ENCODE measurements around the gene TBC1D22A. TPM values are rescaled to one million over a fixed set of nuclear protein-coding genes. Genes with fewer than 3 reads are reported as not detected.
A peak's percentile ranks its signal among the peaks of the same experiment; 100 is the strongest.

TBC1D22A gene
- total and polyA plus RNA-seq, 2 donors: 11.8 to 25.7 TPM

DNA sequence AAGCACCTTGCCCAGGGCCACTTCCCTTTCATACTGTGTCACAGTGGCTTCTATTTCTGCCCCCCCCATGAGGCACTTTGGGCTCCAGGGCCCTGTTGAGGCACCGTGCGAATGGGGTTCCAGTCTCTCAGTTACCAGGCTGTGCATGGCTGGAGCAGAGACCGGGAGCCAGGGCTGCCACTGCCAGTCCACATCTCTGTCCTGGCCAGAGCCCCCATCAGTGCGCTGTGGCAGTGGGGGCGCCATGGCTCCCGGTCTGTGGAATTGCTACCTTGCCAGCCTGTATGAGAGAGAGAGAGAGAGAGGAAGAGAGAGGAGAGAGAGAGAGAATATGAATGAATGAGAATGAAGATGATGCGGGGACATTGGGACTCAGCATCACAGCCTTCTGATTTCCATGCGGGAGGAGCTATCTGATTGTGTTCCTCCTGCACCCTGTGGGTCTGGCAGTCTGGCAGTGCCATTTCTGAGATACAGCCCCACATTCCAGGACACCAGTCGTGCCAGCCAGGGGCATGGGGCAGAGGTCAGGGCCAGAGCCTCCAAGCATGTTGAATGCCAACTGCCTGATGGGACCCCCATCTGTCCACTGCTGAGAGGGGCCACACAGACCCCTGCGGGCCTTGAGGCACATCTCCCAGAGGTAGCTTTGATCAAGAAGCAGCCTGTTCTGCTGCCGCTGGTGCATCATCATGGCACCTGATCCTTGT, 279.8 kb downstream of the TBC1D22A start:
- H3K4me1 ChIP-seq (ENCODE audit: control insufficient read depth in 2 of 2, insufficient read depth in 2 of 2, low read length in 2 of 2): peaks cover 12 to 45% of the 10 kb centered on the region in 2 donors
- peaks cover 0 to 15% of the 10 kb centered on the region in 2 donors for H3K9me3 ChIP-seq (ENCODE audit: control insufficient read depth in 2 of 2, insufficient read depth in 1 of 2, low read length in 1 of 2)
- DNase-seq (ENCODE audit: low read depth in 6 of 9, low spot score in 9 of 9): no peak
- no peak overlapping the region for H3K4me3 ChIP-seq (ENCODE audit: low read length in 2 of 2)
- peaks cover 0 to 3% of the 10 kb centered on the region in 2 donors for H3K36me3 ChIP-seq (ENCODE audit: control insufficient read depth in 2 of 2, insufficient read depth in 2 of 2, low read length in 1 of 2)
- no peaks in the 10 kb centered on the region for H3K27me3 ChIP-seq (ENCODE audit: control insufficient read depth in 2 of 2, insufficient read depth in 1 of 2, low read length in 1 of 2)
- H3K27ac ChIP-seq (ENCODE audit: low read depth in 1 of 2, low read length in 1 of 2): no peak overlapping the region
- 98% methylated on average over 11 of the region's 11 CpGs for WGBS

DNA sequence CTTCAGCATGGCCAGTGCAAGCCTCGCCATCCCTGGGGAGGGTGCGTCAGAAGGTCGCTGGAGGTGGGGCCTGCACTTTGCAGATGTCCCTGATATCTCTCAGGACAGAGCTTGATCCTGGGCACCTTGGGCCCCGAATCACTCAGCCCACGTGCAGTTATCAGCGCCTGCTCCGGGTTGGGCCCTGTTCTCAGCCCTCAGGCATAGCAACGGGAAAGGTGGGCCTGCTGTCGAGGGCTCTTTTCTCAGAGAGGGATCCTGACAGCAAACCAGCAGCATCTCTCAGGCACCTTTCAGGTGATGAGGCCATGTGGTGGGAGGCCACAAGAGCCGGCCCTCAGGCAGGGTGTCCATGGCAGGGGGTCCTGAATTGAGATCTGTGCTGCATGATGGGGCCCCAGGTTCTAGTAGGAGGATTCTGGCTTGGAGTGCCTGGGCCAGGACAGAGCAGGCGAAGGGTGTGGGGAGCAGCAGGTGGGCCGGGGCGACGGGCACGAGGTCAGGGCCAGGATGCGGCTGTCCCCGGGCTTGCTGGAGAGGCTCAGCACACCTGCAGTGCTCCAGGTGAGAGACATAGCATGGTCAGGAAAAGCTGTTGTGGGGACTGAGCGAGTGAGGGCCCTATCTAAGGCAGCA, 280.5 kb downstream of the TBC1D22A start:
- 97% methylated on average over 18 of the region's 18 CpGs for WGBS
- no peak for DNase-seq (ENCODE audit: low read depth in 6 of 9, low spot score in 9 of 9)
- peaks cover 0 to 3% of the 10 kb centered on the region in 2 donors for H3K36me3 ChIP-seq (ENCODE audit: control insufficient read depth in 2 of 2, insufficient read depth in 2 of 2, low read length in 1 of 2)
- H3K27me3 ChIP-seq (ENCODE audit: control insufficient read depth in 2 of 2, insufficient read depth in 1 of 2, low read length in 1 of 2): no peaks in the 10 kb centered on the region
- H3K27ac ChIP-seq (ENCODE audit: low read depth in 1 of 2, low read length in 1 of 2): peak overlapping the region in 1 of 2 donors; percentile 5
- peaks cover 12 to 52% of the 10 kb centered on the region in 2 donors for H3K4me1 ChIP-seq (ENCODE audit: control insufficient read depth in 2 of 2, insufficient read depth in 2 of 2, low read length in 2 of 2)
- no peak overlapping the region for H3K4me3 ChIP-seq (ENCODE audit: low read length in 2 of 2)
- H3K9me3 ChIP-seq (ENCODE audit: control insufficient read depth in 2 of 2, insufficient read depth in 1 of 2, low read length in 1 of 2): peaks cover 0 to 15% of the 10 kb centered on the region in 2 donors

DNA sequence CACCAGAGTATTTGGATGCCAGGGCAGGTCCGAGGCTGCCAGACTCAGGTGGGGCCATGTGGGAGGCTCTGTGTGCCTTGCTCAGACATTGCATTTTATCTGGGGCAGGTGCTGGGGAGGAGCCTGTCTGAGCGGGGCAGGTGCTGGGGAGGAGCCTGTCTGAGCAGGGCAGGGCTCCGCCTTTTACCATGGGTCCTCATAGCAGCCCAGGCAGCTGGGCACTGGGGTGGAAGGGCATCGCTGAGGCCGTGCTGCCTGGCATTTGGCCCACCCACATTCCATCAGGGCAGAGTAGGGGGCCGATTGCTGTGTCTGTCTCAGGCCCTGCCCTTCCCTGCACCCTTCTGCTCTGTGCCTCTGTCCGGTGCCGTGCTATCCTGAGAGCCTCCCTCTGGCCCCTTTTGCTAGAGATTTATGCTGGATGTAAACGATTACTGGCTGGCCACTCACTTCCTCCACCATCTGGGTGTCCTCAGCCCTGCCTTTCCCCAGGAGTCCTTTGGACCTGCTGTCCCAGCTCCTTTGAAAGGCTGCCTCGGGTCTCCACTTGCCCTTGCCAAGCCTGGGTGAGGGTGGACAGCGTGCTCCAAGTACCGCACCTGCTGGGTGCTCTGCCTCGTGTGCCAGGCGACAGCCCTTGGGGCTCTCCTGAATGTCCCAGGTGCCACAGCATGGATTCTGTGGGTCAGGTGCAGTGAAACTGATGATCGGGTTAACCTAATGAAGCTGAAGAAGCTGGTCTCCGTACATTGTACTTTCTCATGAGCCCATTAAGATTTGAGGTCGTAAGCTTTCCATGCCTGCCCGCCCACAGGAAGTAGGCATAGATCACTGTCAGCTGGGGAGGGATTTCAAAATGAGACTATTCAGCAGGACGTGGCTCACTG, 281.6 kb downstream of the TBC1D22A start:
- H3K4me3 ChIP-seq (ENCODE audit: low read length in 2 of 2): no peak overlapping the region
- peaks cover 0 to 3% of the 10 kb centered on the region in 2 donors for H3K36me3 ChIP-seq (ENCODE audit: control insufficient read depth in 2 of 2, insufficient read depth in 2 of 2, low read length in 1 of 2)
- peaks cover 0 to 15% of the 10 kb centered on the region in 2 donors for H3K9me3 ChIP-seq (ENCODE audit: control insufficient read depth in 2 of 2, insufficient read depth in 1 of 2, low read length in 1 of 2)
- 69% methylated on average over 19 of the region's 19 CpGs for WGBS
- H3K4me1 ChIP-seq (ENCODE audit: control insufficient read depth in 2 of 2, insufficient read depth in 2 of 2, low read length in 2 of 2): peaks cover 15 to 63% of the 10 kb centered on the region in 2 donors
- H3K27me3 ChIP-seq (ENCODE audit: control insufficient read depth in 2 of 2, insufficient read depth in 1 of 2, low read length in 1 of 2): no peaks in the 10 kb centered on the region
- H3K27ac ChIP-seq (ENCODE audit: low read depth in 1 of 2, low read length in 1 of 2): peak overlapping the region; percentile 9 to 32
- peak in 1 of 9 donors; percentile 57 for DNase-seq (ENCODE audit: low read depth in 6 of 9, low spot score in 9 of 9)

DNA sequence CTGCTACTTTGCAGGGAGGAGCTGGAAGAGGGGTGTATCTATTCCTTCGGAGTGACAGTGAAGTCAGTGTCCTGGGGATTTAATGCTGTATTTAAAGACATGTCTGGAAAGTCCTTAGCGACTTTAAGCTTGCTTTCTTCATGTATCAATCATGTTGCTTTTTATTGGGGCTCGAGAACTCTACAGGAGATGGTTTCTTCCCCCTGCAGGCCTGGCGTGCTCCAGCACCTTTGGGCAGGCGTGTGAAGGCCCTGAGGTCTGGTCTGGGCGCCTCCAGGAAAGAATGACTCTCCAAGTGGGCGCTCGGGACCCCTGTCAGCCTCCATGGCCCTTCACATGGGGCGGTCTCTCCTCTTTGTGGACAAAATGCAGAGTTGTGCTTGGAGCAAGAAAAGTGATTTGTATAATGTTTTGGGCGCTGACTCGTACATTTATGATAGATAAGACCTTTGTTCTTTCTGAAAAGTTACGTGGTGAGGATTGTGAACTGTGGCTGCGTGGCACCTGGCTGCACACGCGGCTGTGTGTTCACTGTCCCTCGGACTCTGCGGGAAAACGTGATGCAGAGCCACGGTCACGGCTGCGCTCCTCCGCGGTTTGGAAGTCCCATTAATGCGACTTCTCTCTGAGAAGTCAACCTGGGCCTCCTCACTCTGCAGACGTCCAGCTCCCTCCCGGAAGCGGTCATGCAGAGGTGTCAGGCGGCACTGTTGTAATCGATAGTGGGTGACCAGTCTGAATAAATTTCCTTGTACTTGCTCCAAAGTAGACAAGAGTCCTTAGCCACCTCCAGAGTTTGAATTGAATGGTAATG, 282.5 kb downstream of the TBC1D22A start:
- Histone ChIP-seq H3K27me3 (ENCODE audit: control insufficient read depth in 2 of 2, insufficient read depth in 1 of 2, low read length in 1 of 2) (no peaks in the 10 kb centered on the region), H3K4me3 (ENCODE audit: low read length in 2 of 2) (no peak overlapping the region), H3K36me3 (ENCODE audit: control insufficient read depth in 2 of 2, insufficient read depth in 2 of 2, low read length in 1 of 2) (peaks cover 0 to 3% of the 10 kb centered on the region in 2 donors), H3K9me3 (ENCODE audit: control insufficient read depth in 2 of 2, insufficient read depth in 1 of 2, low read length in 1 of 2) (peaks cover 0 to 15% of the 10 kb centered on the region in 2 donors), H3K4me1 (ENCODE audit: control insufficient read depth in 2 of 2, insufficient read depth in 2 of 2, low read length in 2 of 2) (peaks cover 15 to 71% of the 10 kb centered on the region in 2 donors), H3K27ac (ENCODE audit: low read depth in 1 of 2, low read length in 1 of 2) (no peak overlapping the region)
- WGBS: 85% methylated on average over 29 of the region's 29 CpGs
- DNase-seq (ENCODE audit: low read depth in 6 of 9, low spot score in 9 of 9): no peak

DNA sequence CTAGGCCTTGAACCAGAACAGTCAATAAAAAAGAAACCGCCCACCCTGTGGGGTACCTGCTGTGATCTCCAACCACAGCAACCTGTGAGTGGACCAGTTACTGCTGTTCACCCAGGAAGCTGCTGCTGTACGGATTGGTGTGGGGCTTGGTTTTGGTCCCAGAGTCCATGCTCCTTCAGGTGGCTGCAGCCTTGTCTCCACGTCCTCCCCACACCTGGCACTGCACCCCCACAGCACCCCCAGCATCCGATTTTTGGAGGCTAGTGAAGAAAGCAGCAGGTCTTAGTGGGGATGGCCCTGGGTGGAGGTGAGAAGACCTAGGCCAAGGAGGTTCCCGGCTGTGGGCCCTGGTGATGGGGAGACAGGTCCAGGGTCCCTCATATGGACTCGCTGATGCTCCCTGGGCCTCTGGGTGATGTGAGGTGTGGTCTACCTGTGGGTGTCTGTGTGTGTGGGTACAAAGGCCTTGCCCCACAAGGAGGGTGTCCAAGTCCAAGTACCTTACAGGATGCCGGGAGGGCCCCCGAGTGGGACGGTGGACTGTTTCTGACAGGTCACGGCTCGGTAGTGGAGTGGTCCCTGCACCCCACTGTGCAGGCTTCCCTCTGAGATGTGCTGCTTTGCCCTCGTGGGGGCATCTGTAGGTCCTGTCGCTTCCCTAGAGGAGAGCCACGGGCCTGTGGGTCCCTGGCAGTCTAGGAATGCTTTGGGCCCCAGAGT, 283.4 kb downstream of the TBC1D22A start:
- 97% methylated on average over 14 of the region's 14 CpGs for WGBS
- Histone ChIP-seq H3K27ac (ENCODE audit: low read depth in 1 of 2, low read length in 1 of 2) (no peak overlapping the region), H3K4me3 (ENCODE audit: low read length in 2 of 2) (no peak overlapping the region), H3K27me3 (ENCODE audit: control insufficient read depth in 2 of 2, insufficient read depth in 1 of 2, low read length in 1 of 2) (no peaks in the 10 kb centered on the region), H3K9me3 (ENCODE audit: control insufficient read depth in 2 of 2, insufficient read depth in 1 of 2, low read length in 1 of 2) (peaks cover 0 to 15% of the 10 kb centered on the region in 2 donors), H3K4me1 (ENCODE audit: control insufficient read depth in 2 of 2, insufficient read depth in 2 of 2, low read length in 2 of 2) (peaks cover 15 to 80% of the 10 kb centered on the region in 2 donors), H3K36me3 (ENCODE audit: control insufficient read depth in 2 of 2, insufficient read depth in 2 of 2, low read length in 1 of 2) (peaks cover 0 to 3% of the 10 kb centered on the region in 2 donors)
- no peak for DNase-seq (ENCODE audit: low read depth in 6 of 9, low spot score in 9 of 9)

DNA sequence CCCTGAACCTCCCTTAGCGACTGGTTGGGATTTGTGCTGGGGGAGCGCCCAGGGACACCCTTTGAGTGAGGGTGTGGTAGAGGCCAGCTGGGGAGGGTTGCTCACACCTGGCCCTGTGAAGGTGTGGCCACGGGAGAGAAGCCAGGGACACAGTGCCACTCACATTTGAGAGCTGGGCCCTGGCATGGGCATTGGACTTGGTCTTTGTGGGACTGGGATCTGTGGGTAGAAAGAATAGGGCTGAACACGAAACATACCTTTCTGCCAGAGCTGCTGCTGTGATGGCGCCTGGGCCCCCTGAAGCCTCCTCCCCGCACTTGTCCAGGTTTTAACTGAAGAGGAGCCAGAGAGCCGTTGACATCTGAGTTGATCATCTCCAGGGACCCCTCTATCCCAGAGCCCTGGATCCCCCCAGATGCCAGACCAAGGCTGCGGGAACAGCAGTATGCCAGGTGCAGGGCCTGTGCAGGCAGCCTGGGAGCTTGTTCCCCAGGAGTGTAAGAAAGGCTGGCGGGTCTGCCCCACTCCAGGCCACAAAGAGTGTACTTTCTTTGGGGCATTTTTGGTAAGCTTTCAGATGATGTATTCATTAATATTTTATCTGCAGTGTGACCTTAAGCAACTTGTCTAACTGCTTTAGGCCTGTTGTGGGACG, 284.1 kb downstream of the TBC1D22A start:
- 79% methylated on average over 10 of the region's 10 CpGs for WGBS
- H3K9me3 ChIP-seq (ENCODE audit: control insufficient read depth in 2 of 2, insufficient read depth in 1 of 2, low read length in 1 of 2): peaks cover 0 to 15% of the 10 kb centered on the region in 2 donors
- H3K36me3 ChIP-seq (ENCODE audit: control insufficient read depth in 2 of 2, insufficient read depth in 2 of 2, low read length in 1 of 2): peaks cover 0 to 3% of the 10 kb centered on the region in 2 donors
- H3K4me1 ChIP-seq (ENCODE audit: control insufficient read depth in 2 of 2, insufficient read depth in 2 of 2, low read length in 2 of 2): peaks cover 15 to 77% of the 10 kb centered on the region in 2 donors
- no peaks in the 10 kb centered on the region for H3K27me3 ChIP-seq (ENCODE audit: control insufficient read depth in 2 of 2, insufficient read depth in 1 of 2, low read length in 1 of 2)
- H3K4me3 ChIP-seq (ENCODE audit: low read length in 2 of 2): no peak overlapping the region
- H3K27ac ChIP-seq (ENCODE audit: low read depth in 1 of 2, low read length in 1 of 2): no peak overlapping the region
- no peak for DNase-seq (ENCODE audit: low read depth in 6 of 9, low spot score in 9 of 9)

DNA sequence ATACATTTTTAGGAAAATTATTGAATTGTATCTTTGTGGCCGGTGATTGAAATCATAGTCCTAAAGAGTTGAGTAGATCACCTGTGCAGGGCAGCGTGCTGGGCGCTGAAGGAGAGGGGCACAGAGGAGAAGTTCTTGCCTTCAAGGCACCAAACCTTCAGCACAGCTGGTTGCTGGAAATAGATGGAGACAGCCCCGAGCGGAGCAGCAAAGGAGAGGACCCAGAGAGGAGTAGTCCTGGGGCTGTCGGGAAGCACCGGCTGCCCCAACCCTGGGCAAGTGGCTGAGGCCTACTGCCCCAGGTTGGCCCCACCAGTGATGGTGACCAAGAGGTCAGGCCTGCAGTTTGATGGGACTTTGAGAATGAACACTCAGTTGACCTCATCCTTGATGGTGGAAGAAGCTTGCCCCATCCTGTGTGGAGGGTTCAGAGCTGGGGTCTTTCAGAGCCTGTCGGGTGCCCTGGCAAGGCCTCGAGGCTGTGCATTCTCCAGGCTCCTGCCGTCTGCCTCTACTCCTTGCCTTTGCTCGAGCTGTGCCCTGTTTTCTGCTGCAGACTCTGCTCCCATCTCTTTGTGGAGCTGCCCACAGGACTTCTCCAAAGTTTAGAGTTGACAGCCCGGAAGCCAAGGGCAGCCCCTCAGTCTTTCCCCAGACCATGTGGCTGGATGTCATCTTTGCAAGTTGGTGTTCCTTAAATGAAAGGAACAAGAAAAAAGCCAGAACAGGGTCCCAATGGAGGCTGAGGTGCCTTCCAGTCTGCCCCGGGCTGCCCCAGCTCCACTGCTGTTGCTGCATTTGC, 285.1 kb downstream of the TBC1D22A start:
- peaks cover 0 to 14% of the 10 kb centered on the region in 2 donors for H3K9me3 ChIP-seq (ENCODE audit: control insufficient read depth in 2 of 2, insufficient read depth in 1 of 2, low read length in 1 of 2)
- no peak overlapping the region for H3K4me3 ChIP-seq (ENCODE audit: low read length in 2 of 2)
- H3K27me3 ChIP-seq (ENCODE audit: control insufficient read depth in 2 of 2, insufficient read depth in 1 of 2, low read length in 1 of 2): no peaks in the 10 kb centered on the region
- H3K4me1 ChIP-seq (ENCODE audit: control insufficient read depth in 2 of 2, insufficient read depth in 2 of 2, low read length in 2 of 2): peaks cover 15 to 81% of the 10 kb centered on the region in 2 donors
- no peak for DNase-seq (ENCODE audit: low read depth in 6 of 9, low spot score in 9 of 9)
- 98% methylated on average over 13 of the region's 13 CpGs for WGBS
- H3K36me3 ChIP-seq (ENCODE audit: control insufficient read depth in 2 of 2, insufficient read depth in 2 of 2, low read length in 1 of 2): peaks cover 0 to 3% of the 10 kb centered on the region in 2 donors
- H3K27ac ChIP-seq (ENCODE audit: low read depth in 1 of 2, low read length in 1 of 2): no peak overlapping the region
